Gastrocnemius medialis (tissue), 4 donors: ENCODE measurements around the gene TAOK3. TPM values are rescaled to one million over a fixed set of nuclear protein-coding genes. Genes with fewer than 3 reads are reported as not detected.
"Not testable (repeated sequence)": the region's sequence is repeated elsewhere in the genome, so short reads cannot be mapped to it uniquely, and the experiment has no call there.

ENCODE experiments used
- ATAC-seq, 2 donors: fragments of 150-250 bp; one replicate each; pipeline ENCODE4 v1.9.1; 2016
- DNase-seq, 2 donors: peaks; one replicate each; pipeline ENCODE4 v3.0.0-alpha.2; 2019
- H3K27ac ChIP-seq, 4 donors: fragments of 200-600 bp; sonication (generic); 1 replicate in 1 of 4; 2 replicates in 3 of 4; pipeline ENCODE4 v1.5.1; 2016 to 2018; ENCODE audit warnings: mild to moderate bottlenecking in 2 of 4, moderate library complexity in 1 of 4
- H3K27me3 ChIP-seq, 3 donors: fragments of 200-600 bp; sonication (generic) in 2 of 3; 1 replicate in 1 of 3; 2 replicates in 2 of 3; pipeline versions ENCODE4 v1.5.1 to v1.6.0; 2016 to 2019; ENCODE audit warnings: mild to moderate bottlenecking in 1 of 3, moderate library complexity in 1 of 3
- H3K36me3 ChIP-seq, 2 donors: fragments of 200-600 bp; sonication (generic) in 1 of 2; one replicate each; pipeline ENCODE4 v1.5.1; 2017 to 2018
- H3K4me1 ChIP-seq, 2 donors: fragments of 200-600 bp; sonication (generic) in 1 of 2; one replicate each; pipeline ENCODE4 v1.5.1; 2016 to 2017; ENCODE audit warnings: mild to moderate bottlenecking in 2 of 2
- H3K4me3 ChIP-seq, 4 donors: fragments of 200-600 bp; sonication (generic) in 3 of 4; 1 replicate in 1 of 4; 2 replicates in 3 of 4; pipeline ENCODE4 v1.5.1; 2016 to 2019; ENCODE audit warnings: mild to moderate bottlenecking in 2 of 4
- H3K9me3 ChIP-seq, 3 donors: fragments of 200-600 bp; sonication (generic) in 2 of 3; 1 replicate in 1 of 3; 2 replicates in 2 of 3; pipeline ENCODE4 v1.5.1; 2016 to 2019
- POLR2A ChIP-seq, 2 donors: fragments of 450-650 bp; IDR thresholded peaks; one replicate each; pipeline ENCODE4 v1.6.1; 2017; ENCODE audit warnings: antibody characterized with exemption in 2 of 2, mild to moderate bottlenecking in 2 of 2, moderate library complexity in 2 of 2
- in situ Hi-C, 4 donors: fragments of 200-750 bp; cut with MboI; loops; one replicate each; pipeline versions ENCODE4 v1.15.0 to v1.8.0; 2017; ENCODE audit warnings: low sequenced_read_pairs in 4 of 4
- intact Hi-C: fragments of 100-400 bp; cut with DNase I; formaldehyde crosslinking; loops from one replicate; pipeline ENCODE4 v1.15.1; 2023; ENCODE audit warnings: low total_unique reads
- total RNA-seq, 4 donors: library from RNA; depleted of rRNA; stranded (reverse); fragments of >200 nt; gene quantifications; one replicate each; pipeline versions ENCODE4 v1.1.0 to v1.2.3, GENCODE V29; 2016
- TF ChIP-seq, protein P1 (sequence below), 5 experiments: fragments of 450-650 bp in 3 of 5; fragments of 200-600 bp in 2 of 5; sonication (generic) in 2 of 5; IDR thresholded peaks in 4 of 5; conservative IDR thresholded peaks in 1 of 5; 1 replicate in 4 of 5; 2 replicates in 1 of 5; pipeline ENCODE4 v1.5.1; 2016 to 2019; ENCODE audit warnings: antibody characterized with exemption in 5 of 5, mild to moderate bottlenecking in 3 of 5, moderate library complexity in 3 of 5

TAOK3 gene
- total RNA-seq, 4 donors from 2014 or later = 13.5 to 24.5 (median 15.1) TPM

DNA sequence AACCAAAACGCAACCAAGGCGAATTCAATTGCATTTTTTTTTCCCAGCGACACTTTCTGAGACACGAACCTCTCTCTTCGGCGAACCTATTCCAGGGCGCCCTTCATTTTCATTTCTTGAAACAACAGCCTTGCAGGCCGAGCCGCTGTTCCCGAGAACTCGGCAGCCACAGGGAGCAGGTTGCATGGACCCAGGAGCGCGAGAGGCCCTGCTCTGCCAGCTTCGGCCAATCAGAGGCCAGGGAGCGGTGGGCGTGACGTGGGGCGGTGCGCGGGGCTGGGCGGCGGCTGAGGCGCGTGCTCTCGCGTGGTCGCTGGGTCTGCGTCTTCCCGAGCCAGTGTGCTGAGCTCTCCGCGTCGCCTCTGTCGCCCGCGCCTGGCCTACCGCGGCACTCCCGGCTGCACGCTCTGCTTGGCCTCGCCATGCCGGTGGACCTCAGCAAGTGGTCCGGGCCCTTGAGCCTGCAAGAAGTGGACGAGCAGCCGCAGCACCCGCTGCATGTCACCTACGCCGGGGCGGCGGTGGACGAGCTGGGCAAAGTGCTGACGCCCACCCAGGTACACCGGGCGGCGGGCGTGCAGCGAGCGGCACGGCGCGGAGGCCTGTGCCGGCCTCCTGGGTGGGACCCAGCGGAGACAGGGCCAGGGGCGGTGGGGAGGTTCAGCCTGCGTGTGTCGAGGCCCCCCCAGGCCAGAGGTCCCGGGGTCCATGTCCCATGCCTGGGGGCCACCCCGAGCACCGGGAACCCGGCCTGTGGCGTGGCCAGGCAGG is 236.7 kb downstream of the TAOK3 start, which contains the start of gene PEBP1:
Gene PEBP1 (plus strand): TSS at position 337 of the 771 bp plus-strand sequence. CDS start 86 bp downstream, at position 423.
- peak within 1 kb of the TSS; percentile 91 to 97 (median 96) for H3K27ac ChIP-seq
- intact Hi-C loops (loop anchor here (1.0 to 10.0 kb wide), 6 partner anchors 15 to 1039 kb away; partner anchors contain the start of genes HSPB8, SUDS3, VSIG10 and WSB2), in situ Hi-C loops (no loop called here)
- no peaks in the 10 kb centered on the region for H3K27me3 ChIP-seq
- TF ChIP-seq, protein P1, sequence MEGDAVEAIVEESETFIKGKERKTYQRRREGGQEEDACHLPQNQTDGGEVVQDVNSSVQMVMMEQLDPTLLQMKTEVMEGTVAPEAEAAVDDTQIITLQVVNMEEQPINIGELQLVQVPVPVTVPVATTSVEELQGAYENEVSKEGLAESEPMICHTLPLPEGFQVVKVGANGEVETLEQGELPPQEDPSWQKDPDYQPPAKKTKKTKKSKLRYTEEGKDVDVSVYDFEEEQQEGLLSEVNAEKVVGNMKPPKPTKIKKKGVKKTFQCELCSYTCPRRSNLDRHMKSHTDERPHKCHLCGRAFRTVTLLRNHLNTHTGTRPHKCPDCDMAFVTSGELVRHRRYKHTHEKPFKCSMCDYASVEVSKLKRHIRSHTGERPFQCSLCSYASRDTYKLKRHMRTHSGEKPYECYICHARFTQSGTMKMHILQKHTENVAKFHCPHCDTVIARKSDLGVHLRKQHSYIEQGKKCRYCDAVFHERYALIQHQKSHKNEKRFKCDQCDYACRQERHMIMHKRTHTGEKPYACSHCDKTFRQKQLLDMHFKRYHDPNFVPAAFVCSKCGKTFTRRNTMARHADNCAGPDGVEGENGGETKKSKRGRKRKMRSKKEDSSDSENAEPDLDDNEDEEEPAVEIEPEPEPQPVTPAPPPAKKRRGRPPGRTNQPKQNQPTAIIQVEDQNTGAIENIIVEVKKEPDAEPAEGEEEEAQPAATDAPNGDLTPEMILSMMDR (IDR thresholded peaks at IDR 0.05 in 4 of 5, conservative IDR thresholded peaks at IDR 0.05 in 1 of 5) = peak in 1 of 5 experiments; percentile 27
- peak; percentile 92 to 93 for TF ChIP-seq POLR2A (IDR thresholded peaks at IDR 0.05)
- H3K9me3 ChIP-seq = no peaks in the 10 kb centered on the region
- H3K4me3 ChIP-seq = peak within 1 kb of the TSS; percentile 75 to 94 (median 92)
- peaks cover 0 to 22% of the 10 kb centered on the region in 2 donors for H3K36me3 ChIP-seq
- ATAC-seq (peak; percentile 81 to 91), DNase-seq (peak; percentile 94 to 95)
- peaks cover 14 to 37% of the 10 kb centered on the region in 2 donors for H3K4me1 ChIP-seq

DNA sequence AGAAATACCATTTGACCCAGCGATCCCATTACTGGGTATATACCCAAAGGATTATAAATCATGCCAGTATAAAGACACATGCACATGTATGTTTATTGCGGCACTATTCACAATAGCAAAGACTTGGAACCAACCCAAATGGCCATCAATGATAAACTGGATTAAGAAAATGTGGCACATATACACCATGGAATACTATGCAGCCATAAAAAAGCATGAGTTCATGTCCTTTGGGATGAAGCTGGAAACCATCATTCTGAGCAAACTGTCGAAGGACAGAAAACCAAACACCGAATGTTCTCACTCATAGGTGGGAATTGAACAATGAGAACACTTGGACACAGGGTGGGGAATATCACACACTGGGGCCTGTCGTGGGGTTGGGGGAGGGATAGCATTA is 243.3 kb downstream of the TAOK3 start:
- H3K36me3 ChIP-seq, in situ Hi-C loops, H3K27ac ChIP-seq, H3K4me1 ChIP-seq, H3K4me3 ChIP-seq, DNase-seq, ATAC-seq, H3K27me3 ChIP-seq, intact Hi-C loops, H3K9me3 ChIP-seq: not testable (repeated sequence)

DNA sequence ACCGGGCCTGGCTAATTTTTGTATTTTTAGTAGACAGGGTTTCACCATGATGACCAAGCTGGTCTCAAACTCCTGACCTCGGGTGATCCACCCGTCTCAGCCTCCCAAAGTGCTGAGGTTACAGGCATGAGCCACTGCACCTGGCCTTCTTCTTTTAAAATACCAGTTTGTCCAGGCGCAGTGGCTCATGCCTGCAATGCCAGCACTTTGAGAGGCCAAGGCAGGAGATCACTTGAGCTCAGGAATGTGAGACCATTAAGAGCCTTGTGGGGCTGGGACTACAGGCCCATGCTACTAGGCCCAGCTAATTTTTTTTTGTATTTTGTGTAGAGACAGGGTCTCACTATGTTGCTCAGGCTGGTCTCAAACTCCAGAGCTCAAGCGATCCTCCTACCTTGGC is 244.8 kb downstream of the TAOK3 start:
- no peak overlapping the region for H3K4me3 ChIP-seq
- intact Hi-C loops = no loop called here
- H3K36me3 ChIP-seq = no peaks in the 10 kb centered on the region
- in situ Hi-C loops = no loop called here
- no peak overlapping the region for H3K27ac ChIP-seq
- ATAC-seq (no peak), DNase-seq (no peak)
- TF ChIP-seq POLR2A (IDR thresholded peaks at IDR 0.05) = no peak
- H3K27me3 ChIP-seq = no peaks in the 10 kb centered on the region
- H3K4me1 ChIP-seq = peaks cover 7 to 9% of the 10 kb centered on the region in 2 donors
- H3K9me3 ChIP-seq = no peaks in the 10 kb centered on the region

DNA sequence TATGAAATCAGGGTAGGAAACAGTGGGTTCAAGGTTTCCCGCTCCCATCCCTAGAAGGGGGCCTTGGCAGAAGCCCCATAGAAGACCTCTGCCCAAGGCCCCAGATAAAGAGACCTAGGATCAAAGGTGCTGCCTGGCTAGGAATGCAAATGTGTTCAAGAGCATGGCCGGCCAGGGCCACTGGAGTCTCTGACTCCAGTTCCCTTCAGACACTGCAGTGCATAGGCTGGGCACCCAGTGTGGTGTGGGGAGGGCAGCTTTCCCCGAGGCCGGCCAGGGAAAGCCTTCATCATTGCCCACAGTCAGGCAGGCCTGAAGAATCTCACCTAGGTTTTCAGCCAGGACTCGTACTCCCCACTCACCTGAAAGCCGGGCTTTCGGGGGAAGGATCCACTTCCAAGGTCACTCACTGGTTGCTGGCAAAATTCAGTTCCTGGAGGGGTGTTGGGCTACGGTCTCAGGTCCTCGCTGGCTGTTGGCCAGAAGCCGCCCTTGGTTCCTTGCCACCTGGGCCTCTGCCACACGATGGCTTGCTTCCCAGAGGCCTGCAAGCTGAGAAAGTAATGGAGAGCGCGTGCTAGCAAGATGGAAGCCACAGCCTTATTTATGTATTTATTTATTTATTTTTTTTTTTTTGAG is 246.5 kb downstream of the TAOK3 start:
- in situ Hi-C loops (no loop called here), intact Hi-C loops (no loop called here)
- Histone ChIP-seq H3K4me3 (no peak overlapping the region), H3K27ac (peak overlapping the region in 3 of 4 donors; percentile 35 to 49 (median 46)), H3K36me3 (no peaks in the 10 kb centered on the region), H3K27me3 (no peaks in the 10 kb centered on the region), H3K9me3 (no peaks in the 10 kb centered on the region), H3K4me1 (peaks cover 0 to 2% of the 10 kb centered on the region in 2 donors)
- no peak for TF ChIP-seq POLR2A (IDR thresholded peaks at IDR 0.05)
- DNase-seq = peak in 1 of 2 donors; percentile 65
- peak; percentile 62 to 77 for ATAC-seq

DNA sequence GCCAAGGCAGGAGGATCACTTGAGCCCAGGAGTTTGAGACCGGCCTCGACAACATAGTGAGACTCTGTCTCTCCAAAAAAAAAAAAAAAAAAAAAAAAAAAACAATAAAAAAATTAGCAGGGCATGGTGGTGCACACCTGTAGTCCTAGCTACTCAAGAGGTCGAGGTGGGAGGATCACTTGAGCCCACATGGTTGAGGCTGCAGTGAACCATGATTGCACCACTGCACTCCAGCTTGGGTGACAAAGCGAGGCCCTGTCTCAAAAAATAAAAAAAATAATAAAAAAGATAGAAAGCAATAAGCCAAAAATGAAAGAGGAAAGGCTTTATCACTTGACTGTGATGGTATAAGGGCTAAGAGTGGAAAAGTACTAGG is 247.0 kb downstream of the TAOK3 start:
- H3K4me1 ChIP-seq = peaks cover 0 to 7% of the 10 kb centered on the region in 2 donors
- no peaks in the 10 kb centered on the region for H3K36me3 ChIP-seq
- in situ Hi-C loops = no loop called here
- TF ChIP-seq, protein P1 (IDR thresholded peaks at IDR 0.05 in 4 of 5, conservative IDR thresholded peaks at IDR 0.05 in 1 of 5) = no peak
- no peak for TF ChIP-seq POLR2A (IDR thresholded peaks at IDR 0.05)
- H3K27me3 ChIP-seq = no peaks in the 10 kb centered on the region
- no peak overlapping the region for H3K27ac ChIP-seq
- intact Hi-C loops = no loop called here
- H3K9me3 ChIP-seq = no peaks in the 10 kb centered on the region
- ATAC-seq (no peak), DNase-seq (no peak)
- no peak overlapping the region for H3K4me3 ChIP-seq

DNA sequence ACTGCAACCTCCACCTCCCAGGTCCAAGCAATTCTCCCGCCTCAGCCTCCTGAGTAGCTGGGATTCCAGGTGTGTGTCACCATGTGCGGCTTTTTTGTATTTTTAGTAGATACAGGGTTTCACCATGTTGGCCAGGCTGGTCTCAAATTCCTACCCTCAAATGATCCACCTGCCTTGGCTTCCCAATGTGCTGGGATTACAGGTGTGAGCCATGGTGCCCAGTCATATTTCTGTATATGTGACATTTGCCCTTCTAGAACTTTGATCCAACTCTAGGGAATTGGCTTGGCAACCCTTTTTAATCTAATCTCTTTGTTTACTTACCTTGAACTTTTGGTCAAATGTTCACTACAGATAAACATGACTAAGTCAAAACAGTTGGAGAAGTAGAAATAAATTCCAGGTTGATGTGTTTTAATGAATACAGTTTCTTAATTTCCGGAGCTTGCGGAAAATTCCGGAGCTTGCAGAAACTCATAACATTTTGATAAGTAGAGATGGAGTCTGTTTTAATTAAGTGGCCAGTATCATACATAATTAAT is 248.3 kb downstream of the TAOK3 start:
- H3K27ac ChIP-seq = no peak overlapping the region
- intact Hi-C loops (loop anchor here (5.0 kb wide), 1 partner anchor 58 kb away; no protein-coding TSS in a partner anchor), in situ Hi-C loops (no loop called here)
- H3K9me3 ChIP-seq = no peaks in the 10 kb centered on the region
- H3K4me1 ChIP-seq = peaks cover 0 to 9% of the 10 kb centered on the region in 2 donors
- H3K27me3 ChIP-seq = no peaks in the 10 kb centered on the region
- DNase-seq (no peak), ATAC-seq (no peak)
- no peak overlapping the region for H3K4me3 ChIP-seq
- TF ChIP-seq POLR2A (IDR thresholded peaks at IDR 0.05) = no peak
- TF ChIP-seq, protein P1 (IDR thresholded peaks at IDR 0.05 in 4 of 5, conservative IDR thresholded peaks at IDR 0.05 in 1 of 5) = no peak
- H3K36me3 ChIP-seq = no peaks in the 10 kb centered on the region
